K562 (cell line): ENCODE data around the gene GNA14. TPM values are rescaled to one million over a fixed set of nuclear protein-coding genes. Genes with fewer than 3 reads are reported as not detected.

Experiments used
- polyA plus RNA-seq, 8 experiments: library from polyadenylated mRNA; depleted of rRNA in 4 of 8; stranded (reverse) in 5 of 8; unstranded in 3 of 8; fragments of >200 nt; fragmentation: Nextera tagmentation in 2 of 8; fragmentation: Illumina TruSeq in 1 of 8; extraction: Ambion mirVana in 2 of 8; extraction: Trizol in 1 of 8; gene quantifications; 2 replicates each; pipeline versions ENCODE4 v1.2.1 to v1.2.3, GENCODE V29; 2011 to 2014; ENCODE audit warnings: inconsistent platforms in 1 of 8, missing spikeins in 1 of 8
- small RNA-seq: library from RNA; depleted of rRNA; stranded (forward); fragments of <200 nt; gene quantifications from one replicate; pipeline ENCODE3, GENCODE V24; 2014
- total RNA-seq, 7 experiments: library from RNA; depleted of rRNA in 6 of 7; stranded (reverse); fragments of >200 nt in 6 of 7; fragmentation: Illumina TruSeq in 2 of 7; extraction: Trizol in 2 of 7; gene quantifications; 2 replicates each; pipeline versions ENCODE4 v1.2.1 to v1.2.3, GENCODE V29; 2011 to 2021; ENCODE audit warnings: low replicate concordance in 1 of 7

GNA14 gene
- total and polyA plus RNA-seq, 9 of the 15 experiments (the other 6 are each of a cell fraction or from before 2014, with no cell fraction given), result 0.03 to 0.11 (median 0.03) TPM; not detected in 6

Small RNAs within 50 kb of the gene (small RNA-seq; reads per million reads assigned to genes)
- not detected for gene RNU6-1303P
